ENCODE results near the gene RPL19. TPM values are rescaled to one million over a fixed set of nuclear protein-coding genes. Genes with fewer than 3 reads are reported as not detected.

RPL19 gene
- total RNA-seq, 3 donors from 2014 or later, result 1,315 to 1,492 (median 1,411) TPM

DNA sequence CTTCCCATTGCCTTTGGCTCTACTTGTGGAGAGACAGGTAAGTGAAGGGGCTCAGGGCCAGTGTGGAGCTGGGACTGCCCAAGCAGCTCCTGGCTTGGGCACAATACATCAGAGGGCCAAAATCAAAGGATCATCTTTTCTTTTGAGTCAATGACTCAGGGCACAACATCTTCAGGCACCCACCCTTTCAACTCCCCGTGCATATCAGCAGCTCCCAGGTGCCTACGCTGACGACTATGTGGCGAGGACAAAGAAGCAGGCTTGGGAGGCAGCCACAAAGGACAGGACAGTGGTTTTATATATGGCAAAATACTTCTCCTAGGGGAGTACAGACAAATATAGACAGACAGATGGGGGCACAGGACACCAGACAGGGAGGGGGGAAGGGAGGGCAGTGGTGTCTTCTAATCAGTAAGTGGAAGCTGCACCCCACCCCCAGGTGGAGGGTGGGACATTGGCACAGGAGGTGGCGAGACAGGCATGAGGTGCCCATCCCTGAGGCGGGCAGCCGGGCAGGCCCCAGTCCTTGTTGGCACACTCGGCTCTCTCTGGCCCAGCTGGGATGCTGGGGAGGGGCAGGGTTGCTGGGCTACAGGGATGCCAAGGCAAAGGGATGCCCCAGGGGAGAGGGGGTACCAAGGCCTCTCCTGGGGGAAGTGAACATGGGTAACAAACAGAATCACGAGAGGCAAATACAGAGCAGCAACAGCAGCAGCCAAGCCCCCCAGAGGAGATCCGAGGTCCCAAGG is 26.4 kb upstream of the RPL19 start:
- Histone ChIP-seq H3K4me1 (ENCODE audit: low read depth) (peaks cover 14% of the 10 kb centered on the region), H3K36me3 (ENCODE audit: low read depth) (no peaks in the 10 kb centered on the region), H3K9me3 (no peaks in the 10 kb centered on the region), H3K4me3 (no peak overlapping the region)
- DNase-seq (no peak), ATAC-seq (no peak)
- intact Hi-C loops (cut with DNase I, micrococcal nuclease), result no loop called here
- TF ChIP-seq, protein P1, sequence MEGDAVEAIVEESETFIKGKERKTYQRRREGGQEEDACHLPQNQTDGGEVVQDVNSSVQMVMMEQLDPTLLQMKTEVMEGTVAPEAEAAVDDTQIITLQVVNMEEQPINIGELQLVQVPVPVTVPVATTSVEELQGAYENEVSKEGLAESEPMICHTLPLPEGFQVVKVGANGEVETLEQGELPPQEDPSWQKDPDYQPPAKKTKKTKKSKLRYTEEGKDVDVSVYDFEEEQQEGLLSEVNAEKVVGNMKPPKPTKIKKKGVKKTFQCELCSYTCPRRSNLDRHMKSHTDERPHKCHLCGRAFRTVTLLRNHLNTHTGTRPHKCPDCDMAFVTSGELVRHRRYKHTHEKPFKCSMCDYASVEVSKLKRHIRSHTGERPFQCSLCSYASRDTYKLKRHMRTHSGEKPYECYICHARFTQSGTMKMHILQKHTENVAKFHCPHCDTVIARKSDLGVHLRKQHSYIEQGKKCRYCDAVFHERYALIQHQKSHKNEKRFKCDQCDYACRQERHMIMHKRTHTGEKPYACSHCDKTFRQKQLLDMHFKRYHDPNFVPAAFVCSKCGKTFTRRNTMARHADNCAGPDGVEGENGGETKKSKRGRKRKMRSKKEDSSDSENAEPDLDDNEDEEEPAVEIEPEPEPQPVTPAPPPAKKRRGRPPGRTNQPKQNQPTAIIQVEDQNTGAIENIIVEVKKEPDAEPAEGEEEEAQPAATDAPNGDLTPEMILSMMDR (IDR thresholded peaks at IDR 0.05), result no peak

DNA sequence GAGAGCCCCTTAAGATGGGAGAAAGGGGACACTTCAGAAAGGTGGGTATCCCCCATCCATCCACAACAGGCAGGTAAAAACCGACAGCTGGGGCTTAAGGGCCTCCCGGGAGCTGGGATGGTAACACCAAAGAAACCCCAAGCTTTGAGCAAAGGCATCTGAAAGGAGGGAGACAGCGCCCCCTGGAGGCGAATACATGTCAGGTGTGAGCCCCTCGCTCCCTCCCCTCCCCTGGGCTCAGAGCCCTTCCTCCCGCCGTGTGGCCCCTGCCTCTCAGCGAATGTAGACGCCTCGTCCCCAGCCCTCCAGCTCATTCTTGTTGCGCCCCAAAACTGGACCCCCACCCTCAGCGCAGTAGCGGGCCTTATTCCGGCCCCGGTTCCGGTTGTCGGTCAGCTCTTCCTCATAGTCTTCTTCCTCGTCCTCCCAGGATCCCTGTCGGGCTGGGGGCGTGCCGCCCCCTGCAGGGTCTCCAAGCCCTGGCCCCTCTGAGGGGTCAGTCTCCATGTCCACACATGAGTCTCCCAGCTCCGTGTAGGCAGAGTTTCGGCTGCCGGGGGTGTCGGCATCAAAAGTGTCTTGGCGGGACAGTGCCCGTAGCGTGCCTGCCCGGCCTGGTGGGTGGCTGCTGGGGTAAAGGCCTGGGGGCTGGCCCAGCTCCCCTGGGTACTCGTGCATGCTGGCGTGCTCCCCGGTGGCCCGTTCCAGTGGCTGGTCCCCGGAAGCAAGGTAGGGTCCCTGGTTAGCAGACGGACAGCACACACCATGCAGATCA is 25.0 kb upstream of the RPL19 start:
- H3K36me3 ChIP-seq (ENCODE audit: low read depth), result no peaks in the 10 kb centered on the region
- TF ChIP-seq, protein P1 (IDR thresholded peaks at IDR 0.05), result peak; percentile 75
- ATAC-seq, result peak; percentile 66
- DNase-seq, result peak; percentile 65 to 81 (median 75)
- intact Hi-C loops (cut with DNase I, micrococcal nuclease), result no loop called here
- H3K4me1 ChIP-seq (ENCODE audit: low read depth), result peaks cover 18% of the 10 kb centered on the region
- H3K4me3 ChIP-seq, result no peak overlapping the region
- no peaks in the 10 kb centered on the region for H3K9me3 ChIP-seq

DNA sequence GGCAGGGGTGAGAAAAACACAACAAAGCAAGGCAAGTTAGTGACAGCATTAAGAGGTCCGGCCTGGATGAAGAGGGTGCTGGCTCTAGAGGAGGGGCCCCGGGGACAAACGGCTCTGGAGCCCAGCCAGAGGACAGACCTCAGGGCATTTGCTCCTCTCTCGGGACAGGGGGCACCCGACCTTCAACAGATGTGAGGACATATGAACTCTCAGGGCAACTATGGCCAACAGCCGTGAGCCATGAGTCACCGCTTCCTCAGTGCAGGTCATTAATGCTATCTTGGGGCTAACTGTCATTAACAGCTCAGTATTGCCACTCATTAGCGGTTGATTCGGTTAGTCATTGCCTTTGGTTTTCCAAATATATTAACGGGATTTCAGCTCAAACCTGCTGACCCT is 24.4 kb upstream of the RPL19 start:
- Histone ChIP-seq H3K4me1 (ENCODE audit: low read depth) (peaks cover 18% of the 10 kb centered on the region), H3K9me3 (no peaks in the 10 kb centered on the region), H3K36me3 (ENCODE audit: low read depth) (no peaks in the 10 kb centered on the region), H3K4me3 (no peak overlapping the region)
- ATAC-seq, result no peak
- TF ChIP-seq, protein P1 (IDR thresholded peaks at IDR 0.05), result no peak
- intact Hi-C loops (cut with DNase I, micrococcal nuclease), result no loop called here
- DNase-seq, result no peak

DNA sequence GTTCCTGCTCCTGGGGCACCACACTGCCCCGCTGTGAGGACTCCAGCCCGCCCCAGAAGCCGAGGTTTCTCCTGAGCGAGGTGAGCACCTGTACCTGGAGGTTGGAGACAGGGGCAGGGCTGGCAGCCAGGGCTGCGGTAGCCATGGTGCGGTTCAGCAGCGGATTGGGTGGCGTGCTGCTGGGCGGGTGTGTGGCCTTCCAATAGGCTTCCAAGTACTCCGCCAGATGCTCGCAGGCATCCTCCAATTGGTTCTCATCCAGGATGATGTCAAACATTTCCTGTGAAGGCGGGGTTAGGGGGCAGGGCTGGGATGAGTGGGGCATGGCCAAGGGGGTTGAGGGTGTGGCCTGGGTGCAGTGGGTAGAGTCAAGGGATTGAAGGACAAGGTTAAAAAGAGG is 22.8 kb upstream of the RPL19 start:
- ATAC-seq, result peak; percentile 7
- intact Hi-C loops (cut with DNase I, micrococcal nuclease), result no loop called here
- TF ChIP-seq, protein P1 (IDR thresholded peaks at IDR 0.05), result no peak
- peak in 1 of 3 donors; percentile 25 for DNase-seq
- H3K4me1 ChIP-seq (ENCODE audit: low read depth), result peaks cover 18% of the 10 kb centered on the region
- no peaks in the 10 kb centered on the region for H3K36me3 ChIP-seq (ENCODE audit: low read depth)
- no peak overlapping the region for H3K4me3 ChIP-seq
- H3K9me3 ChIP-seq, result no peaks in the 10 kb centered on the region

DNA sequence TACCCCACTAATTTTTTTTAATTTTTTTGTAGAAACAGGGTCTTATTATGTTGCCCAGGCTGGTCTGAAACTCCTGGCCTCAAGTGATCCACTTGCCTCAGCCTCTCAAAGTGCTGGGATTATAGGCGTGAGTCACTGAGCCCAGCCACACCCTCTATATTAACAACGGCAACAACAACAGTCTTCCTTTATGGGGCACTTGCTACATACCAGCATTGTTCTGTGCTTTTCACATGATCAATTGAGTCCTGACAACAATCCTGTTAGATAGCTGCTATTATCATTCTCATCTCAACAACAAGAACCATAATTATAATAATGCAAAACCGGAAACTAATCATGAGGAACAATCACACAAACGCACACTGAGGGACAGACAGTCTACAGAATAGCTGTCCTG is 21.5 kb upstream of the RPL19 start:
- H3K9me3 ChIP-seq, result no peaks in the 10 kb centered on the region
- no peaks in the 10 kb centered on the region for H3K36me3 ChIP-seq (ENCODE audit: low read depth)
- TF ChIP-seq, protein P1 (IDR thresholded peaks at IDR 0.05), result no peak
- peak in 1 of 3 donors; percentile 59 for DNase-seq
- peaks cover 18% of the 10 kb centered on the region for H3K4me1 ChIP-seq (ENCODE audit: low read depth)
- H3K4me3 ChIP-seq, result no peak overlapping the region
- ATAC-seq, result peak; percentile 93
- intact Hi-C loops (cut with DNase I, micrococcal nuclease), result no loop called here
